Endothelial cell of umbilical vein (primary cell): ENCODE results near the gene AP2B1. TPM values are rescaled to one million over a fixed set of nuclear protein-coding genes. Genes with fewer than 3 reads are reported as not detected.

Experiments
- BruUV-seq: library from RNA; stranded (reverse); fragments of 400-500 nt; replicated peaks from 2 replicates; lab custom pipeline; 2021; lab: Mats Ljungman, UMichigan
- CTCF ChIA-PET: fragments of 300-600, 350-600 bp; sonication (Branson Sonifier 250); formaldehyde crosslinking; loops from one replicate; lab custom pipeline; 2021; ENCODE audit warnings: antibody characterized with exemption, inconsistent platforms; lab: Charles Lee
- POLR2A ChIA-PET: fragments of 300-600, 350-600 bp; sonication (Branson Sonifier 250); formaldehyde crosslinking; loops from one replicate; lab custom pipeline; 2021; ENCODE audit warnings: antibody characterized with exemption, inconsistent platforms; lab: Charles Lee
- DNase-seq: peaks from one replicate; pipeline ENCODE4 v3.0.0-alpha.2; 2011; ENCODE audit warnings: low read depth, low spot score
- FAIRE-seq: peaks from 2 replicates; lab custom pipeline; 2011; peaks lifted over from hg19 to GRCh38; lab: Jason Lieb, UNC
- H2AFZ ChIP-seq: 2 replicates; pipeline ENCODE4 v1.6.0; 2012; ENCODE audit warnings: low read depth, low read length, control low read depth, inconsistent platforms
- H3K27ac ChIP-seq: 2 replicates; pipeline ENCODE4 v1.5.1; 2011; ENCODE audit warnings: low read depth, mild to moderate bottlenecking, control low read depth, low read length, moderate library complexity; ENCODE audit not compliant: insufficient read depth
- H3K27me3 ChIP-seq, 2 experiments: 2 replicates each; pipeline versions ENCODE4 v1.6.0 to v1.6.1; 2011; ENCODE audit warnings: low read length in 2 of 2, mixed read lengths in 1 of 2; ENCODE audit not compliant: control insufficient read depth in 2 of 2, insufficient read depth in 2 of 2
- H3K36me3 ChIP-seq, 2 experiments: 2 replicates in 1 of 2; 3 replicates in 1 of 2; pipeline ENCODE4 v1.5.1; 2011; ENCODE audit warnings: low read length in 2 of 2, mild to moderate bottlenecking in 1 of 2, moderate library complexity in 1 of 2; ENCODE audit not compliant: control insufficient read depth in 2 of 2, insufficient read depth in 2 of 2; ENCODE audit errors: extremely low read depth in 1 of 2
- H3K4me1 ChIP-seq: 3 replicates; pipeline ENCODE4 v1.5.1; 2011; ENCODE audit warnings: mild to moderate bottlenecking, low read length; ENCODE audit not compliant: control insufficient read depth, insufficient read depth; ENCODE audit errors: extremely low read depth
- H3K4me2 ChIP-seq: 2 replicates; pipeline ENCODE4 v1.6.1; 2011; ENCODE audit warnings: low read length, control low read depth, mixed read lengths; ENCODE audit not compliant: insufficient read depth
- H3K4me3 ChIP-seq, 3 experiments: fragments of 200-600 bp in 1 of 3; sonication (generic), shearing (Covaris generic) in 1 of 3; replicated peaks in 1 of 3; 2 replicates each; pipeline ENCODE4 v1.5.1; 2011 to 2016; ENCODE audit warnings: control low read depth in 3 of 3, low read length in 3 of 3, mild to moderate bottlenecking in 2 of 3, inconsistent platforms in 1 of 3, low read depth in 1 of 3, moderate library complexity in 1 of 3; ENCODE audit not compliant: insufficient read depth in 1 of 3
- H3K79me2 ChIP-seq: 2 replicates; pipeline ENCODE4 v1.6.0; 2012; ENCODE audit warnings: low read length, inconsistent platforms; ENCODE audit not compliant: control insufficient read depth, insufficient read depth
- H3K9ac ChIP-seq: replicated peaks from 2 replicates; pipeline ENCODE3; 2011; ENCODE audit warnings: low read length, control low read depth; ENCODE audit not compliant: insufficient read depth; ENCODE audit errors: extremely low read depth
- H3K9me1 ChIP-seq: replicated peaks from 3 replicates; pipeline ENCODE4 v1.6.0; 2011; ENCODE audit warnings: mild to moderate bottlenecking, low read length; ENCODE audit not compliant: control insufficient read depth, insufficient read depth; ENCODE audit errors: extremely low read depth
- H3K9me3 ChIP-seq: replicated peaks from 2 replicates; pipeline ENCODE4 v1.5.1; 2012; ENCODE audit warnings: low read length, inconsistent platforms; ENCODE audit not compliant: control insufficient read depth, insufficient read depth
- H4K20me1 ChIP-seq: replicated peaks from 2 replicates; pipeline ENCODE3; 2011; ENCODE audit warnings: mild to moderate bottlenecking, low read length; ENCODE audit not compliant: control insufficient read depth, insufficient read depth; ENCODE audit errors: extremely low read depth
- EZH2 ChIP-seq: IDR thresholded peaks from 2 replicates; pipeline ENCODE4 v1.6.1; 2012; ENCODE audit warnings: borderline replicate concordance, low read depth, mild to moderate bottlenecking, moderate library complexity, low read length, inconsistent platforms; ENCODE audit not compliant: severe bottlenecking
- FOS ChIP-seq: IDR thresholded peaks from 2 replicates; pipeline ENCODE4 v1.6.1; 2011; ENCODE audit warnings: mild to moderate bottlenecking, low read length, moderate library complexity, borderline replicate concordance; ENCODE audit not compliant: insufficient read depth
- GATA2 ChIP-seq: IDR thresholded peaks from 2 replicates; pipeline ENCODE4 v1.7.0; 2011; ENCODE audit warnings: low read depth, mild to moderate bottlenecking, moderate library complexity, mixed read lengths, low read length; ENCODE audit not compliant: insufficient read length, insufficient read depth
- JUN ChIP-seq: IDR thresholded peaks from 2 replicates; pipeline ENCODE4 v1.6.1; 2011; ENCODE audit warnings: borderline replicate concordance, low read depth; ENCODE audit not compliant: insufficient read length, insufficient read depth
- MYC ChIP-seq: IDR thresholded peaks from one replicate; pipeline ENCODE4 v1.6.1; 2011; ENCODE audit warnings: mild to moderate bottlenecking, low read depth, low read length
- POLR2A ChIP-seq: IDR thresholded peaks from 2 replicates; pipeline ENCODE4 v1.6.1; 2012; ENCODE audit warnings: low read depth, mild to moderate bottlenecking, control low read depth, low read length
- POLR2AphosphoS5 ChIP-seq: IDR thresholded peaks from 2 replicates; pipeline ENCODE4 v1.6.1; 2012; ENCODE audit warnings: low read depth, mild to moderate bottlenecking, control low read depth, low read length, moderate library complexity; ENCODE audit not compliant: insufficient read depth
- dilution Hi-C: fragments of 300-500 bp; cut with MboI; formaldehyde crosslinking; loops from one replicate; pipeline ENCODE4 v1.15.0; 2019; ENCODE audit warnings: low sequenced_read_pairs; ENCODE audit not compliant: extremely low pct_ligation_motif_present
- intact Hi-C: fragments of 100-400 bp; cut with micrococcal nuclease; formaldehyde crosslinking; loops from one replicate; pipeline ENCODE4 v1.10.0; 2022
- polyA plus RNA-seq, 4 experiments: library from polyadenylated mRNA; depleted of rRNA in 3 of 4; stranded (reverse) in 3 of 4; unstranded in 1 of 4; fragments of >200 nt; gene quantifications; 2 replicates each; pipeline versions ENCODE4 v1.2.1 to v1.2.3, GENCODE V29; 2011 to 2012; ENCODE audit warnings: missing spikeins in 1 of 4
- total RNA-seq: library from RNA; stranded (reverse); gene quantifications from 2 replicates; pipeline ENCODE4 v1.2.3, GENCODE V29; 2021
- TF ChIP-seq, protein P1 (sequence below), 2 donors: IDR thresholded peaks; 1 replicate in 1 of 2; 2 replicates in 1 of 2; pipeline ENCODE4 v1.5.1; 2011; ENCODE audit warnings: low read length in 2 of 2, mild to moderate bottlenecking in 2 of 2, moderate library complexity in 2 of 2, control low read depth in 1 of 2, inconsistent platforms in 1 of 2, low read depth in 1 of 2; ENCODE audit not compliant: insufficient read depth in 1 of 2; ENCODE audit errors: extremely low read depth in 1 of 2
- TF ChIP-seq, protein P2 (sequence below): IDR thresholded peaks from 2 replicates; pipeline ENCODE4 v1.6.1; 2011; ENCODE audit not compliant: insufficient read depth, insufficient read length

AP2B1 gene
- total and polyA plus RNA-seq, 2 donors (not counting 3 experiments of a cell fraction or from before 2014, with no cell fraction given) = 106 to 198 TPM

DNA sequence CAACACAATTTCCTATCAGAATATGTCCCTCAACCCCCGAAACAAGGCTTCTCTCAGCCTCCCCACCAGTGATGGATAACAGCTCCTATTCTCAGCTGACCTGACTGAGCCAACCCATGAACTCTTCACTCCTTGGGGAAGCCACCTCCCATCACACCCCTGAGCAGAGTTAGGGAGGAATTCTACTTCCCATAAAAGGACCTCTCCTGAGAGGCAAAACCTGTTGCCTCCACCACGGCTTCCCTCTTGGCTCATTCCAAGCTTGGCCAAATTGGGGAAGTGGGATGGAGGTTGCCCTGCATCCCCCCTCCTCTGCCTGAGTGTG lies 138.6 kb downstream of the AP2B1 start:
- POLR2A ChIA-PET = interaction anchor here (0.5 kb wide), 1 partner anchor 25 kb away, joined by 3 read pairs; no protein-coding TSS in a partner anchor

More for the DNA sequence above, 138.6 kb downstream of the AP2B1 start:
- H4K20me1 ChIP-seq = no peaks in the 10 kb centered on the region
- H3K9me1 ChIP-seq = no peaks in the 10 kb centered on the region
- H3K79me2 ChIP-seq = no peaks in the 10 kb centered on the region
- no peak overlapping the region for H3K9ac ChIP-seq
- TF ChIP-seq POLR2AphosphoS5 = no peak
- TF ChIP-seq POLR2A = no peak
- TF ChIP-seq FOS = no peak
- TF ChIP-seq, protein P1, sequence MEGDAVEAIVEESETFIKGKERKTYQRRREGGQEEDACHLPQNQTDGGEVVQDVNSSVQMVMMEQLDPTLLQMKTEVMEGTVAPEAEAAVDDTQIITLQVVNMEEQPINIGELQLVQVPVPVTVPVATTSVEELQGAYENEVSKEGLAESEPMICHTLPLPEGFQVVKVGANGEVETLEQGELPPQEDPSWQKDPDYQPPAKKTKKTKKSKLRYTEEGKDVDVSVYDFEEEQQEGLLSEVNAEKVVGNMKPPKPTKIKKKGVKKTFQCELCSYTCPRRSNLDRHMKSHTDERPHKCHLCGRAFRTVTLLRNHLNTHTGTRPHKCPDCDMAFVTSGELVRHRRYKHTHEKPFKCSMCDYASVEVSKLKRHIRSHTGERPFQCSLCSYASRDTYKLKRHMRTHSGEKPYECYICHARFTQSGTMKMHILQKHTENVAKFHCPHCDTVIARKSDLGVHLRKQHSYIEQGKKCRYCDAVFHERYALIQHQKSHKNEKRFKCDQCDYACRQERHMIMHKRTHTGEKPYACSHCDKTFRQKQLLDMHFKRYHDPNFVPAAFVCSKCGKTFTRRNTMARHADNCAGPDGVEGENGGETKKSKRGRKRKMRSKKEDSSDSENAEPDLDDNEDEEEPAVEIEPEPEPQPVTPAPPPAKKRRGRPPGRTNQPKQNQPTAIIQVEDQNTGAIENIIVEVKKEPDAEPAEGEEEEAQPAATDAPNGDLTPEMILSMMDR (IDR thresholded peaks at IDR 0.05; ENCODE audit: extremely low read depth in 1 of 2, insufficient read depth in 1 of 2, low read depth in 1 of 2, low read length in 2 of 2) = no peak
- no peak for TF ChIP-seq JUN
- TF ChIP-seq EZH2 = no peak
- TF ChIP-seq GATA2 = no peak
- no peak for TF ChIP-seq MYC
- TF ChIP-seq, protein P2, sequence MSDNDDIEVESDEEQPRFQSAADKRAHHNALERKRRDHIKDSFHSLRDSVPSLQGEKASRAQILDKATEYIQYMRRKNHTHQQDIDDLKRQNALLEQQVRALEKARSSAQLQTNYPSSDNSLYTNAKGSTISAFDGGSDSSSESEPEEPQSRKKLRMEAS = no peak
- H3K36me3 ChIP-seq = peaks cover 16 to 26% of the 10 kb centered on the region in 2 experiments
- BruUV-seq = no TSS peak
- FAIRE-seq (no peak), DNase-seq (no peak)
- no peak overlapping the region for H3K4me3 ChIP-seq
- H3K4me1 ChIP-seq = no peaks in the 10 kb centered on the region
- intact Hi-C loops (no loop called here), dilution Hi-C loops (loop anchor here (25.0 kb wide), 1 partner anchor 113 kb away; no protein-coding TSS in a partner anchor)
- H3K4me2 ChIP-seq = no peak overlapping the region
- H3K9me3 ChIP-seq = no peaks in the 10 kb centered on the region
- CTCF ChIA-PET = interaction anchor here (1.9 kb wide), 1 partner anchor 22 kb away, joined by 6 read pairs; no protein-coding TSS in a partner anchor
- H3K27ac ChIP-seq = no peak overlapping the region
- no peak overlapping the region for H2AFZ ChIP-seq
- H3K27me3 ChIP-seq = no peaks in the 10 kb centered on the region
